Cortex of kidney (tissue), 1 donor: Measurements from ENCODE around the gene DBX1.
"Not testable (repeated sequence)": the region's sequence is repeated elsewhere in the genome, so short reads cannot be mapped to it uniquely, and the experiment has no call there.

Experiments
- DNase-seq: peaks from one replicate; lab custom pipeline; 2025; lab: John Stamatoyannopoulos, UW

DBX1 gene

DNA sequence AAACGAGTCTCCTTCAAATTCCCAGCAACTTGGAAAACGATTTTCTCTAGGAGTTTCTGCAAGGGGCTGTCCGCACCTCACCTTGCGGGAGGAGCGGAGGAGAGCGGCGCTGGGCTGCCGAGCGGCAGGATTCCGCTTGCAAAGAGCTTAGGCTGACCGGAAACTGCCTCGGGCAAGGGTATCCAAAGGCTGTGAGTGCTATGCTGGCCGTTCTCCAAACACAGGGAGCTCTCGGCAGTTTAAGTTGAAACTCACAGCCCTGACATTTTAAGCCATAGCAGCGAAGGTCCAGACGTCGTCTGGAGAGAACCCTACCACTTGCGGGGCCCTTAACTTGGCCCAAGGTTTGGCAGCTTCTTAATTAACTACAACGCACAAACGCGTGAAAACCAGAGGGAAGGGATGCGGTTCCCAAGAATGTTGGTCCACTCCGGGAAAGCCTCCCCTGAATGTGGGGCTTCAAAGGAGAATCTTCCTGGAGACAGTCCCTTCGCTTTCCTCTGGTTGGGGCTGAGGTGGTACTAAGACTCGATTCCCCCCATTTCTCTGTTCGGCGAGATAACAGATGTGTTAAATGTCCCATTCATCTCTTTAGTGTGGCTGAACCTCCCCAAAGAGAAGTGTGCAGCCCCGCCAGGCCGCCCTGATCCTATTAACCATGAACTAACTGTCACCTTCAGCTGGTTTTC is 1.1 kb upstream of the DBX1 start:
- DNase-seq: no peak

- no peak for DNase-seq
Observed at GRCh38 chr11:20159466-20160381, 551 bp downstream of the DBX1 start.

DNA sequence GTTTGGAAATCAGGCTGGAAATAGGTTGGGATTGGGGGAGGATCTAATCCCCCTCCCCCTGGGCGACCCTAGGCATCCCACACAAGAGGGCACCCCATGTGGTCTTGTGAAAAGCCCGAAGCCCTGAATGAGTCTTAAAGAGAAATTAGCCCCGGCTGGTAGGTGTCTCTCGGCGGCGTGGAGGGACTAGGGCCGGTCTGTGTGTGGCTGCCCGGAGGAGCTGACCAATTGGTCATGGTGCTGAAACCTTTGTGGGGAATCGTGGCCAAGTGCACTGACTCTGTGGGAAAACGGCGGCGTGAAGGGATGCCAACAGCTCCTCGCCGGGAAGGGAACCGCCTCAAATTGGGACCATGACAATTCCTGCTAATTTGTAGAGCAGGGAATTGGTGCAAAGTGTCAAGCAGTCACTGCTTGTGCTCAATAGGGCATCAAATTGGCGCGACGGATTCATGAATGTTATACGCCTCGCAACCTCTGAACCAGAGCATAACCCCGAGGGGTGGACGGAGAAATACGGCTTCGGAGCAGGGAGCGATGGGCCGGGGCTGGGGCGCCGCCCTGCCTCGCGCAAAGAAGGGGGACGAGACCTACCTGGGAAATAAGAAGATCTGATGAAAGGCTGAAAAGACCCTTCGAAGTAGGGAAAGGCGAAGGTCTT is 1.5 kb downstream of the DBX1 start:
- no peak for DNase-seq

DNA sequence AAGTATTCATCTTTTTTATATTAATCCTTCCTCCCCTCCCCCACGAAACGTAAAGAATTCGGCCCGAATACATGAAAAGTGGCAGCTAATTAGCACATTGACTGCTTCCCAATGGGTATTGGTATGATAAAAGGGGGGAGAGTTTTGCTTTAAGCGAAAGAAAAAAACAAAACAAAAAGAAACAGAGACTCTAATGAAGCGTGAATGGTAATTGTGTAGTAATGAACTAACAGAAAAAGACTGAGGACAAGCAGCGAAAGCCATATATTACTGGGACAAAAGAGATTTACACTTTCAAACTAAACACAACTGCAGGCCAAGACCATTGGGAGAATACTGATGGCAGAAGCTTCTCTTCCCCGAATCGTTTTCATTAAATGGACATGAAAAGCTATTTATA is 2.5 kb downstream of the DBX1 start:
- no peak for DNase-seq

GRCh38 chr11:20156876-20157613 is 3.2 kb downstream of the DBX1 start:
- no peak for DNase-seq

- DNase-seq: no peak
Observed at GRCh38 chr11:20156280-20156875, 3.9 kb downstream of the DBX1 start.

GRCh38 chr11:20155683-20156279 is 4.5 kb downstream of the DBX1 start:
- no peak for DNase-seq

- no peak for DNase-seq
Observed at GRCh38 chr11:20154381-20154780, 5.9 kb downstream of the DBX1 start.

GRCh38 chr11:20138707-20139106 is 21.6 kb downstream of the DBX1 start:
- no peak for DNase-seq

DNA sequence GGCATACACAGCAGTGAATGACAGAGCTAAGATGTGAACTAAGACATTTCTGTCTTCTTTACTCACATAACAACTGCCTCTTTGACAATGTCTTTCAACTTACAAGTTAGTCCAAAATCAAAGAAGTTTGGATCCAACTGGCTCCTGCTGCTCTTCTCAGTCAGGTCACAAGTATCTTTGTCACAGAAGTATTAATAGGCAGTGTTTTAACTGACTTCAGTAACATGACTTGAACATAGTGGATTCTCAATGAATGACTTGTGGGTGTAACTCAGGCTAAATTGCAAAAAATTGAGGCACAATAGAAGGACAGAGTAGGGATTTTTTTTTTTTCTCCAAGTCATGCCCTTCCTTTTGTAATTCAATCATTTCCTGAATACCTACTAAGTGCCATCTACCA is 22.6 kb downstream of the DBX1 start:
- DNase-seq: no peak

GRCh38 chr11:20134991-20135736 is 25.1 kb downstream of the DBX1 start:
- DNase-seq: no peak

- no peak for DNase-seq
Observed at GRCh38 chr11:20132667-20133039, 27.6 kb downstream of the DBX1 start.

GRCh38 chr11:20131788-20132666 is 28.2 kb downstream of the DBX1 start:
- no peak for DNase-seq

DNA sequence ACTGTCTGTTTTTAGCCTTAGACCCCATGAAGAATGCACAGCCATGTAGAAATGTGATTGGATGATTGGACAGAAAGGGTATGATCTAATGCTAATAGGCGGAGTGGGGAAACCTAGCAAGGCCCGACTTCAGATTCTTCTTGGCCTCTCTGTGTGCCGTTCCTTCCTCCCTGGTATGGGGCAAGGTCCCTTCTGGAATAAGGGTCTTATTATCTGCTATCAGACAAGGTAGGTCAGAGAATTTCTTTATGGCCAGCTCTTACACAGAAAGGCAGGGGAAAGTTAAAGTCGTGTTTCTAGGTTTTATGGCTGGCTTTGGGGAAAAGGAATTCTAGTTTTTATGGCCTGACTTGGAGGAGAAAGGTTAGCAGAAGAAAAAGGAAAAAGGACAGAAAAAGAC is 30.6 kb downstream of the DBX1 start:
- no peak for DNase-seq

GRCh38 chr11:20128528-20128825 is 31.8 kb downstream of the DBX1 start:
- not testable (repeated sequence) for DNase-seq

- no peak for DNase-seq
Observed at GRCh38 chr11:20127671-20128527, 32.4 kb downstream of the DBX1 start.

- DNase-seq: no peak
Observed at GRCh38 chr11:20126724-20127123, 33.6 kb downstream of the DBX1 start.

DNA sequence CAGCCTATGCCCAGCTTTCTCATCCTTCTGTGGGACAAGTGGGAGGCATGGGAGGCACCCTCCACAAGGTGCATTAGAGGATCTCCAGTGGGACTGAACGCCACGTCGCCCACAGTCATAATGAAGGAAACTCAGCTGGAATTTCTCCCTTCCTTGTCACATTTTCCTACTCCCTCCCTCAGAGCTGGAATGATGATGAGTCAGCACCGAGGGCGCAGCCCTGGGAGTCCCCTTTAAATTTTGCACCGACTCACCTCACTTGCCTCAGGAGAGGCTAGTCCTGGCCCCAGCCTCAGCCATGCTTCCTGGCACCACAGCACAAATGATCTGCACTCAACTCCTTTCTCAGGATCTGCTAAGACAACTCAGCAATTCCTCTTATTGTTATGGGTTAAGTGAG is 34.3 kb downstream of the DBX1 start:
- no peak for DNase-seq

GRCh38 chr11:20122131-20122530 is 38.1 kb downstream of the DBX1 start:
- no peak for DNase-seq
